Lower leg skin (tissue), 3 donors: ENCODE results near the gene PLAC8L1.

Source experiments
- CTCF ChIP-seq, 3 donors: fragments of 450-650 bp; IDR thresholded peaks; one replicate each; pipeline ENCODE4 v1.5.1; 2016; ENCODE audit warnings: antibody characterized with exemption in 3 of 3, mild to moderate bottlenecking in 3 of 3, moderate library complexity in 2 of 3
- POLR2A ChIP-seq, 2 donors: fragments of 450-650 bp; IDR thresholded peaks; one replicate each; pipeline ENCODE4 v1.6.1; 2016 to 2017; ENCODE audit warnings: antibody characterized with exemption in 2 of 2, mild to moderate bottlenecking in 1 of 2, moderate library complexity in 1 of 2

GRCh38 chr5:146041180-146041789 lies 64.1 kb downstream of the PLAC8L1 start:
- no peak for TF ChIP-seq CTCF (IDR thresholded peaks at IDR 0.05)
- no peak for TF ChIP-seq POLR2A (IDR thresholded peaks at IDR 0.05)
